Superior temporal gyrus (tissue), 1 donor: ENCODE measurements around the gene PRKN.

Source experiments
- DNase-seq: peaks from one replicate; pipeline ENCODE4 v3.0.0-alpha.2; 2016; ENCODE audit errors: extremely low spot score

PRKN gene

GRCh38 chr6:162125659-162126058, 601.9 kb downstream of the PRKN start:
- no peak for DNase-seq

GRCh38 chr6:162124710-162125435, 602.7 kb downstream of the PRKN start:
- DNase-seq = no peak

GRCh38 chr6:162123797-162124196, 603.8 kb downstream of the PRKN start:
- DNase-seq = no peak

GRCh38 chr6:162119341-162119740, 608.2 kb downstream of the PRKN start:
- DNase-seq = peak; percentile 28

GRCh38 chr6:162118706-162119105, 608.9 kb downstream of the PRKN start:
- no peak for DNase-seq

GRCh38 chr6:162116902-162117525, 610.6 kb downstream of the PRKN start:
- no peak for DNase-seq

GRCh38 chr6:162109480-162110050, 618.0 kb downstream of the PRKN start:
- no peak for DNase-seq

- DNase-seq = no peak
Observed at GRCh38 chr6:162108041-162108440, 619.5 kb downstream of the PRKN start.

GRCh38 chr6:162100096-162100495, 627.5 kb downstream of the PRKN start:
- DNase-seq = no peak

- no peak for DNase-seq
Observed at GRCh38 chr6:162099685-162100084, 627.9 kb downstream of the PRKN start.

GRCh38 chr6:162092816-162093502, 634.6 kb downstream of the PRKN start:
- DNase-seq = no peak

GRCh38 chr6:162090734-162091133, 636.8 kb downstream of the PRKN start:
- no peak for DNase-seq

- DNase-seq = no peak
Observed at GRCh38 chr6:162088091-162088490, 639.5 kb downstream of the PRKN start.

GRCh38 chr6:162085561-162085960, 642.0 kb downstream of the PRKN start:
- no peak for DNase-seq

- no peak for DNase-seq
Observed at GRCh38 chr6:162082520-162082919, 645.0 kb downstream of the PRKN start.

GRCh38 chr6:162078667-162079066, 648.9 kb downstream of the PRKN start:
- no peak for DNase-seq

GRCh38 chr6:162078126-162078525, 649.4 kb downstream of the PRKN start:
- DNase-seq = no peak

GRCh38 chr6:162076816-162077215, 650.8 kb downstream of the PRKN start:
- no peak for DNase-seq

- DNase-seq = no peak
Observed at GRCh38 chr6:162074641-162075275, 652.8 kb downstream of the PRKN start.

GRCh38 chr6:162070639-162071038, 656.9 kb downstream of the PRKN start:
- no peak for DNase-seq

GRCh38 chr6:162069995-162070394, 657.6 kb downstream of the PRKN start:
- DNase-seq = no peak

GRCh38 chr6:162068340-162068739, 659.2 kb downstream of the PRKN start:
- DNase-seq = no peak
